Measurements from ENCODE around the gene LGALS7. TPM values are rescaled to one million over a fixed set of nuclear protein-coding genes. Genes with fewer than 3 reads are reported as not detected.
"Not testable (repeated sequence)": the region's sequence is repeated elsewhere in the genome, so short reads cannot be mapped to it uniquely, and the experiment has no call there.

Gene LGALS7
- not detected in 2 replicates for polyA plus RNA-seq
- not detected in 2 replicates for polyA minus RNA-seq

GRCh38 chr19:38773469-38774177 lies at the start of gene LGALS7:
Gene LGALS7, minus strand, starts transcription at chr19:38773517. Its CDS starts 25 bp downstream, at chr19:38773492.
- H3F3A ChIP-seq (ENCODE audit: insufficient read depth, low read length, poor library complexity, severe bottlenecking): no peaks in the 10 kb centered on the region
- no peaks in the 10 kb centered on the region for H3K79me2 ChIP-seq (replicated peaks; ENCODE audit: insufficient read depth, low read length)
- H3K9ac ChIP-seq (ENCODE audit: low read length): no peak within 1 kb of the TSS
- H3K4me2 ChIP-seq (ENCODE audit: low read length): no peak within 1 kb of the TSS
- H3K4me3 ChIP-seq (ENCODE audit: low read length): no peak within 1 kb of the TSS
- no peaks in the 10 kb centered on the region for H4K20me1 ChIP-seq (ENCODE audit: insufficient read depth)
- no peaks in the 10 kb centered on the region for H3K36me3 ChIP-seq (ENCODE audit: insufficient read depth, low read length)
- H3K9me3 ChIP-seq (ENCODE audit: low read length): no peaks in the 10 kb centered on the region
- H3K9me2 ChIP-seq (ENCODE audit: insufficient read depth, low read length): no peaks in the 10 kb centered on the region
- H3K27ac ChIP-seq (ENCODE audit: low read length): no peak within 1 kb of the TSS
- no peak within 1 kb of the TSS for H2AFZ ChIP-seq (ENCODE audit: low read depth, low read length)
- TF ChIP-seq CTCF (IDR thresholded peaks at IDR 0.05; ENCODE audit: poor library complexity, severe bottlenecking) (no peak), EZH2 (IDR thresholded peaks at IDR 0.05; ENCODE audit: borderline replicate concordance, insufficient read depth, low read length, poor library complexity, severe bottlenecking) (no peak), SMC3 (conservative IDR thresholded peaks at IDR 0.05; ENCODE audit: poor library complexity) (no peak), TAF1 (IDR thresholded peaks at IDR 0.05; ENCODE audit: low read depth) (no peak), EP300 (conservative IDR thresholded peaks at IDR 0.05; ENCODE audit: poor library complexity, severe bottlenecking) (no peak), MXI1 (conservative IDR thresholded peaks at IDR 0.05; ENCODE audit: poor library complexity, severe bottlenecking) (no peak), POLR2AphosphoS5 (IDR thresholded peaks at IDR 0.05) (no peak), RAD21 (conservative IDR thresholded peaks at IDR 0.05) (no peak), REST (IDR thresholded peaks at IDR 0.05; ENCODE audit: borderline replicate concordance) (no peak)
- H3K27me3 ChIP-seq (ENCODE audit: insufficient read depth, low read depth, low read length): no peaks in the 10 kb centered on the region

- H3K9me3 ChIP-seq (ENCODE audit: low read length); H3K79me2 ChIP-seq (replicated peaks; ENCODE audit: insufficient read depth, low read length); H3K9me2 ChIP-seq (ENCODE audit: insufficient read depth, low read length); H3K4me2 ChIP-seq (ENCODE audit: low read length); H4K20me1 ChIP-seq (ENCODE audit: insufficient read depth); H3K9ac ChIP-seq (ENCODE audit: low read length); H3K27ac ChIP-seq (ENCODE audit: low read length); H3F3A ChIP-seq (ENCODE audit: insufficient read depth, low read length, poor library complexity, severe bottlenecking); H3K4me3 ChIP-seq (ENCODE audit: low read length); H2AFZ ChIP-seq (ENCODE audit: low read depth, low read length); H3K27me3 ChIP-seq (ENCODE audit: insufficient read depth, low read depth, low read length); H3K36me3 ChIP-seq (ENCODE audit: insufficient read depth, low read length): not testable (repeated sequence)
These were observed 48.0 kb upstream of the LGALS7 start for GRCh38 chr19:38821230-38821825.

All from neural cell (in vitro differentiated cells).